HepG2 (cell line): ENCODE data around the gene TTBK1. TPM values are rescaled to one million over a fixed set of nuclear protein-coding genes. Genes with fewer than 3 reads are reported as not detected.
A peak's percentile ranks its signal among the peaks of the same experiment; 100 is the strongest.

Experiments
- ATAC-seq: fragments of 200-7000 bp; cut with Tn5 transposase; 3 replicates; pipeline ENCODE4 v1.9.1; 2020; ENCODE audit warnings: mild to moderate bottlenecking, moderate library complexity
- BruUV-seq: library from RNA; stranded (reverse); fragments of 400-500 nt; replicated peaks from 2 replicates; lab custom pipeline; 2021; lab: Mats Ljungman, UMichigan
- CTCF ChIA-PET: fragments of 300-600 bp; formaldehyde crosslinking; extraction: SDS; loops from one replicate; lab custom pipeline; 2021; ENCODE audit warnings: low total read pairs, inconsistent platforms, low intra/inter-chr PET ratio; lab: Yijun Ruan, JAX
- POLR2A ChIA-PET: fragments of 350-600 bp; sonication (Branson Sonifier 250); formaldehyde crosslinking; loops from one replicate; lab custom pipeline; 2020; ENCODE audit warnings: antibody characterized with exemption, inconsistent platforms; lab: Yijun Ruan, JAX
- DNase-seq: peaks from one replicate; pipeline ENCODE4 v3.0.0-alpha.2; 2015; ENCODE audit warnings: low spot score
- FAIRE-seq: peaks from 3 replicates; lab custom pipeline; 2011; peaks lifted over from hg19 to GRCh38; lab: Jason Lieb, UNC
- H2AFZ ChIP-seq: one replicate; pipeline ENCODE4 v1.6.1; 2011; ENCODE audit warnings: low read length, inconsistent platforms
- H3K27ac ChIP-seq: fragments of 300-600 bp; 3 replicates; pipeline ENCODE4 v1.8.0; 2011; ENCODE audit warnings: mixed run types, mild to moderate bottlenecking, mixed read lengths, low read length, inconsistent platforms; ENCODE audit not compliant: insufficient read depth; ENCODE audit errors: extremely low read length
- H3K27me3 ChIP-seq, 2 experiments: fragments of 200-600 bp in 1 of 2; 2 replicates in 1 of 2; 3 replicates in 1 of 2; pipeline versions ENCODE4 v1.6.0 to v1.8.0; 2011; ENCODE audit warnings: low read length in 2 of 2, mild to moderate bottlenecking in 2 of 2, moderate library complexity in 2 of 2, inconsistent platforms in 1 of 2; ENCODE audit not compliant: insufficient read depth in 2 of 2, control insufficient read depth in 1 of 2
- H3K36me3 ChIP-seq, 2 experiments: fragments of 200-600 bp in 1 of 2; replicated peaks in 1 of 2; 2 replicates in 1 of 2; 3 replicates in 1 of 2; pipeline versions ENCODE4 v1.5.1 to v1.8.0; 2011; ENCODE audit warnings: low read length in 2 of 2, inconsistent platforms in 1 of 2; ENCODE audit not compliant: insufficient read depth in 2 of 2, control insufficient read depth in 1 of 2
- H3K4me1 ChIP-seq: 2 replicates; pipeline ENCODE4 v1.5.1; 2012; ENCODE audit warnings: low read length, inconsistent platforms; ENCODE audit not compliant: insufficient read depth
- H3K4me2 ChIP-seq: 2 replicates; pipeline ENCODE4 v1.6.0; 2011; ENCODE audit warnings: low read depth, low read length, inconsistent platforms
- H3K4me3 ChIP-seq, 3 experiments: fragments of 200-600 bp in 1 of 3; sonication (generic), shearing (Covaris generic) in 1 of 3; replicated peaks in 1 of 3; 2 replicates each; pipeline ENCODE4 v1.5.1; 2011 to 2016; ENCODE audit warnings: low read length in 3 of 3, inconsistent platforms in 2 of 3, low read depth in 2 of 3, mild to moderate bottlenecking in 2 of 3, control low read depth in 1 of 3, mixed read lengths in 1 of 3; ENCODE audit not compliant: insufficient read depth in 1 of 3
- H3K79me2 ChIP-seq: one replicate; pipeline ENCODE4 v1.6.1; 2011; ENCODE audit warnings: low read length, inconsistent platforms; ENCODE audit not compliant: insufficient read depth
- H3K9ac ChIP-seq: 2 replicates; pipeline ENCODE4 v1.6.0; 2011; ENCODE audit warnings: mild to moderate bottlenecking, low read depth, low read length, inconsistent platforms; ENCODE audit not compliant: insufficient read depth
- H3K9me3 ChIP-seq: 2 replicates; pipeline ENCODE4 v1.5.1; 2012; ENCODE audit warnings: mild to moderate bottlenecking, low read length
- H4K20me1 ChIP-seq: 2 replicates; pipeline ENCODE4 v1.6.0; 2011; ENCODE audit warnings: inconsistent platforms, mild to moderate bottlenecking, low read length, moderate library complexity; ENCODE audit not compliant: insufficient read depth
- ARNTL ChIP-seq: sonication (generic); formaldehyde crosslinking; IDR thresholded peaks from 2 replicates; pipeline ENCODE4 v1.4.0; 2020; ENCODE audit warnings: mild to moderate bottlenecking, missing genetic modification reagents
- HMG20A ChIP-seq: IDR thresholded peaks from 2 replicates; pipeline ENCODE4 v1.6.1; 2016; ENCODE audit warnings: borderline replicate concordance
- HMGA1 ChIP-seq: sonication (generic); formaldehyde crosslinking; conservative IDR thresholded peaks from 2 replicates; pipeline ENCODE4 v1.4.0; 2020; ENCODE audit warnings: missing genetic modification reagents
- KMT2A ChIP-seq: sonication (generic); formaldehyde crosslinking; IDR thresholded peaks from 2 replicates; pipeline ENCODE4 v1.4.0; 2020; ENCODE audit warnings: missing genetic modification reagents
- POLR2A ChIP-seq, 2 experiments: IDR thresholded peaks; 2 replicates each; pipeline ENCODE4 v1.6.1; 2011; ENCODE audit warnings: low read depth in 2 of 2, low read length in 2 of 2, mild to moderate bottlenecking in 1 of 2, moderate library complexity in 1 of 2; ENCODE audit not compliant: insufficient read depth in 1 of 2
- RELA ChIP-seq: sonication (generic); formaldehyde crosslinking; IDR thresholded peaks from 2 replicates; pipeline ENCODE4 v1.4.0; 2020; ENCODE audit warnings: missing genetic modification reagents
- YEATS4 ChIP-seq: sonication (generic); formaldehyde crosslinking; IDR thresholded peaks from 2 replicates; pipeline ENCODE4 v1.4.0; 2020; ENCODE audit warnings: missing genetic modification reagents, borderline replicate concordance
- ZFY ChIP-seq: sonication (generic); formaldehyde crosslinking; IDR thresholded peaks from 2 replicates; pipeline ENCODE4 v1.4.0; 2020; ENCODE audit warnings: missing genetic modification reagents
- ZNF121 ChIP-seq: sonication (generic); formaldehyde crosslinking; IDR thresholded peaks from 2 replicates; pipeline ENCODE4 v1.5.0; 2020; ENCODE audit warnings: mild to moderate bottlenecking, missing genetic modification reagents
- ZNF512 ChIP-seq: sonication (generic); formaldehyde crosslinking; IDR thresholded peaks from 2 replicates; pipeline ENCODE4 v1.4.0; 2020; ENCODE audit warnings: mild to moderate bottlenecking, missing genetic modification reagents
- ZNF569 ChIP-seq: sonication (generic); formaldehyde crosslinking; IDR thresholded peaks from 2 replicates; pipeline ENCODE4 v1.5.0; 2020; ENCODE audit warnings: mild to moderate bottlenecking, missing genetic modification reagents, moderate library complexity, borderline replicate concordance
- WGBS: methylation state at CpG from one replicate; pipeline ENCODE4 v1.1.6; 2017; ENCODE audit warnings: low lambda C conversion rate; 5-methylcytosine and 5-hydroxymethylcytosine counted together
- in situ Hi-C: cut with HindIII; loops from 2 replicates; pipeline ENCODE4 v1.10.0; 2017; ENCODE audit warnings: low pct_unique_long_range_greater_than_20kb; ENCODE audit not compliant: extremely low pct_ligation_motif_present
- intact Hi-C: fragments of 100-400 bp; cut with micrococcal nuclease; formaldehyde crosslinking; loops from one replicate; pipeline ENCODE4 v1.10.0; 2022; ENCODE audit not compliant: unreplicated experiment
- polyA plus RNA-seq, 8 experiments: library from polyadenylated mRNA; depleted of rRNA in 3 of 8; stranded (reverse) in 7 of 8; unstranded in 1 of 8; fragments of >200 nt; fragmentation: Illumina TruSeq in 4 of 8; extraction: Trizol in 4 of 8; gene quantifications; 2 replicates each; pipeline versions ENCODE4 v1.2.1 to v1.2.3, GENCODE V29; 2011 to 2016; ENCODE audit warnings: low read depth in 4 of 8, missing spikeins in 1 of 8, mixed read lengths in 1 of 8; ENCODE audit not compliant: insufficient read depth in 1 of 8
- total RNA-seq, 5 experiments: library from RNA; depleted of rRNA; stranded (reverse); fragments of >200 nt; fragmentation: Illumina TruSeq; extraction: Trizol; gene quantifications; 2 replicates each; pipeline ENCODE4 v1.2.3, GENCODE V29; 2016; ENCODE audit warnings: low read depth in 1 of 5
- TF ChIP-seq, protein P1 (sequence below): sonication (generic); formaldehyde crosslinking; IDR thresholded peaks from 2 replicates; pipeline ENCODE4 v1.4.0; 2020; ENCODE audit warnings: mild to moderate bottlenecking, missing genetic modification reagents, borderline replicate concordance
- TF ChIP-seq, protein P2 (sequence below): conservative IDR thresholded peaks from 2 replicates; pipeline ENCODE4 v1.6.1; 2018; ENCODE audit warnings: missing genetic modification reagents
- TF ChIP-seq, protein P3 (sequence below): sonication (generic); formaldehyde crosslinking; IDR thresholded peaks from 2 replicates; pipeline ENCODE4 v1.4.0; 2020; ENCODE audit warnings: missing genetic modification reagents
- TF ChIP-seq, protein P4 (sequence below): sonication (generic); formaldehyde crosslinking; IDR thresholded peaks from 2 replicates; pipeline ENCODE4 v1.5.0; 2020; ENCODE audit warnings: mild to moderate bottlenecking, missing genetic modification reagents

Gene TTBK1
- total and polyA plus RNA-seq, 2 of the 13 experiments (the other 11 are each of a cell fraction or from before 2014, with no cell fraction given), result 0.24 to 0.33 TPM

GRCh38 chr6:43221046-43221972, 22.0 kb upstream of the TTBK1 start:
- Histone ChIP-seq H3K9ac (no peak overlapping the region), H3K9me3 (no peaks in the 10 kb centered on the region), H3K79me2 (no peaks in the 10 kb centered on the region), H2AFZ (no peak overlapping the region), H3K4me2 (no peak overlapping the region), H3K36me3 (peaks cover 0 to 12% of the 10 kb centered on the region in 2 experiments; a peak in 1 of 5 replicates), H3K4me1 (peaks cover 9% of the 10 kb centered on the region; the same call in 1 of the 2 replicates), H3K27me3 (no peaks in the 10 kb centered on the region), H3K4me3 (no peak overlapping the region), H4K20me1 (no peaks in the 10 kb centered on the region), H3K27ac (no peak overlapping the region)
- peak; percentile 5; the same call in 2 of the 3 replicates for ATAC-seq
- WGBS, result 92% methylated on average over 20 of the region's 20 CpGs
- FAIRE-seq, result no peak
- ChIA-PET CTCF (no interaction called here), POLR2A (interaction anchor here (0.6 to 1.3 kb wide), 3 partner anchors 8 to 47 kb away, joined by 3 to 11 read pairs (median 4); partner anchors contain the start of gene DNPH1)
- no peak for DNase-seq
- intact Hi-C loops, result no loop called here
- no TSS peak for BruUV-seq
- in situ Hi-C loops, result no loop called here
- TF ChIP-seq, protein P1, sequence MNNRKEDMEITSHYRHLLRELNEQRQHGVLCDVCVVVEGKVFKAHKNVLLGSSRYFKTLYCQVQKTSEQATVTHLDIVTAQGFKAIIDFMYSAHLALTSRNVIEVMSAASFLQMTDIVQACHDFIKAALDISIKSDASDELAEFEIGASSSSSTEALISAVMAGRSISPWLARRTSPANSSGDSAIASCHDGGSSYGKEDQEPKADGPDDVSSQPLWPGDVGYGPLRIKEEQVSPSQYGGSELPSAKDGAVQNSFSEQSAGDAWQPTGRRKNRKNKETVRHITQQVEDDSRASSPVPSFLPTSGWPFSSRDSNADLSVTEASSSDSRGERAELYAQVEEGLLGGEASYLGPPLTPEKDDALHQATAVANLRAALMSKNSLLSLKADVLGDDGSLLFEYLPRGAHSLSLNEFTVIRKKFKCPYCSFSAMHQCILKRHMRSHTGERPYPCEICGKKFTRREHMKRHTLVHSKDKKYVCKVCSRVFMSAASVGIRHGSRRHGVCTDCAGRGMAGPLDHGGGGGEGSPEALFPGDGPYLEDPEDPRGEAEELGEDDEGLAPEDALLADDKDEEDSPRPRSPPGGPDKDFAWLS, result no peak
- TF ChIP-seq RELA (CRISPR knock-in tag), result no peak
- TF ChIP-seq HMGA1 (CRISPR knock-in tag), result no peak
- no peak for TF ChIP-seq ZNF121 (CRISPR knock-in tag)
- no peak for TF ChIP-seq ZNF569 (CRISPR knock-in tag)
- no peak for TF ChIP-seq ZFY (CRISPR knock-in tag)
- TF ChIP-seq, protein P2, sequence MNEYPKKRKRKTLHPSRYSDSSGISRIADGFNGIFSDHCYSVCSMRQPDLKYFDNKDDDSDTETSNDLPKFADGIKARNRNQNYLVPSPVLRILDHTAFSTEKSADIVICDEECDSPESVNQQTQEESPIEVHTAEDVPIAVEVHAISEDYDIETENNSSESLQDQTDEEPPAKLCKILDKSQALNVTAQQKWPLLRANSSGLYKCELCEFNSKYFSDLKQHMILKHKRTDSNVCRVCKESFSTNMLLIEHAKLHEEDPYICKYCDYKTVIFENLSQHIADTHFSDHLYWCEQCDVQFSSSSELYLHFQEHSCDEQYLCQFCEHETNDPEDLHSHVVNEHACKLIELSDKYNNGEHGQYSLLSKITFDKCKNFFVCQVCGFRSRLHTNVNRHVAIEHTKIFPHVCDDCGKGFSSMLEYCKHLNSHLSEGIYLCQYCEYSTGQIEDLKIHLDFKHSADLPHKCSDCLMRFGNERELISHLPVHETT (CRISPR knock-in tag), result no peak
- TF ChIP-seq, protein P3, sequence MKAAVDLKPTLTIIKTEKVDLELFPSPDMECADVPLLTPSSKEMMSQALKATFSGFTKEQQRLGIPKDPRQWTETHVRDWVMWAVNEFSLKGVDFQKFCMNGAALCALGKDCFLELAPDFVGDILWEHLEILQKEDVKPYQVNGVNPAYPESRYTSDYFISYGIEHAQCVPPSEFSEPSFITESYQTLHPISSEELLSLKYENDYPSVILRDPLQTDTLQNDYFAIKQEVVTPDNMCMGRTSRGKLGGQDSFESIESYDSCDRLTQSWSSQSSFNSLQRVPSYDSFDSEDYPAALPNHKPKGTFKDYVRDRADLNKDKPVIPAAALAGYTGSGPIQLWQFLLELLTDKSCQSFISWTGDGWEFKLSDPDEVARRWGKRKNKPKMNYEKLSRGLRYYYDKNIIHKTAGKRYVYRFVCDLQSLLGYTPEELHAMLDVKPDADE (CRISPR knock-in tag), result no peak
- TF ChIP-seq, protein P4, sequence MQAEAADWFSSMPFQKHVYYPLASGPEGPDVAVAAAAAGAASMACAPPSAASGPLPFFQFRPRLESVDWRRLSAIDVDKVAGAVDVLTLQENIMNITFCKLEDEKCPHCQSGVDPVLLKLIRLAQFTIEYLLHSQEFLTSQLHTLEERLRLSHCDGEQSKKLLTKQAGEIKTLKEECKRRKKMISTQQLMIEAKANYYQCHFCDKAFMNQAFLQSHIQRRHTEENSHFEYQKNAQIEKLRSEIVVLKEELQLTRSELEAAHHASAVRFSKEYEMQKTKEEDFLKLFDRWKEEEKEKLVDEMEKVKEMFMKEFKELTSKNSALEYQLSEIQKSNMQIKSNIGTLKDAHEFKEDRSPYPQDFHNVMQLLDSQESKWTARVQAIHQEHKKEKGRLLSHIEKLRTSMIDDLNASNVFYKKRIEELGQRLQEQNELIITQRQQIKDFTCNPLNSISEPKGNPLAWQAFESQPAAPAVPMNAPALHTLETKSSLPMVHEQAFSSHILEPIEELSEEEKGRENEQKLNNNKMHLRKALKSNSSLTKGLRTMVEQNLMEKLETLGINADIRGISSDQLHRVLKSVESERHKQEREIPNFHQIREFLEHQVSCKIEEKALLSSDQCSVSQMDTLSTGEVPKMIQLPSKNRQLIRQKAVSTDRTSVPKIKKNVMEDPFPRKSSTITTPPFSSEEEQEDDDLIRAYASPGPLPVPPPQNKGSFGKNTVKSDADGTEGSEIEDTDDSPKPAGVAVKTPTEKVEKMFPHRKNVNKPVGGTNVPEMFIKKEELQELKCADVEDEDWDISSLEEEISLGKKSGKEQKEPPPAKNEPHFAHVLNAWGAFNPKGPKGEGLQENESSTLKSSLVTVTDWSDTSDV (CRISPR knock-in tag), result 0 out of 2 replicates have a peak, but pooled peaks have one; percentile 18
- TF ChIP-seq ARNTL (CRISPR knock-in tag), result no peak
- peak in 1 of 2 experiments; percentile 25; a peak in 2 of 4 replicates for TF ChIP-seq POLR2A (IDR thresholded peaks at IDR 0.05; ENCODE audit: insufficient read depth in 1 of 2, low read depth in 2 of 2, low read length in 2 of 2)
- no peak for TF ChIP-seq KMT2A (CRISPR knock-in tag)
- TF ChIP-seq YEATS4 (CRISPR knock-in tag), result no peak
- no peak for TF ChIP-seq ZNF512 (CRISPR knock-in tag)
- TF ChIP-seq HMG20A, result no peak
